OCI-LY7 (cell line): ENCODE data around the gene COL4A1. TPM values are rescaled to one million over a fixed set of nuclear protein-coding genes. Genes with fewer than 3 reads are reported as not detected.
A peak's percentile ranks its signal among the peaks of the same experiment; 100 is the strongest.

ENCODE experiments used
- BruUV-seq: library from RNA; stranded (reverse); fragments of 400-500 nt; replicated peaks from 2 replicates; lab custom pipeline; 2021; lab: Mats Ljungman, UMichigan
- CTCF ChIA-PET: fragments of 300-600 bp; sonication (Branson Sonifier 250); formaldehyde crosslinking; loops from one replicate; lab custom pipeline; 2022; ENCODE audit warnings: antibody characterized with exemption; ENCODE audit not compliant: unreplicated experiment; lab: Charles Lee
- POLR2A ChIA-PET: fragments of 300-600 bp; sonication (Branson Sonifier 250); formaldehyde crosslinking; loops from one replicate; lab custom pipeline; 2022; ENCODE audit warnings: antibody characterized with exemption; lab: Charles Lee
- DNase-seq: peaks from one replicate; pipeline ENCODE4 v3.0.0-alpha.2; 2015; ENCODE audit warnings: low spot score
- H2AFZ ChIP-seq: fragments of 200-600 bp; sonication (generic), shearing (Covaris generic); 2 replicates; pipeline ENCODE4 v1.6.1; 2014; ENCODE audit warnings: mild to moderate bottlenecking, antibody characterized with exemption, low read length, moderate library complexity
- H3K27ac ChIP-seq: fragments of 200-600 bp; sonication (generic); 2 replicates; pipeline ENCODE4 v1.5.1; 2014; ENCODE audit warnings: mixed run types, low read depth, mild to moderate bottlenecking, moderate library complexity, low read length, inconsistent platforms; ENCODE audit not compliant: poor library complexity, severe bottlenecking
- H3K36me3 ChIP-seq: fragments of 200-600 bp; sonication (generic); 2 replicates; pipeline ENCODE4 v1.6.1; 2014; ENCODE audit warnings: mild to moderate bottlenecking, antibody characterized with exemption, low read length, moderate library complexity, mixed read lengths; ENCODE audit not compliant: insufficient read depth
- H3K4me1 ChIP-seq: fragments of 200-600 bp; sonication (generic); 2 replicates; pipeline ENCODE4 v1.5.1; 2014; ENCODE audit warnings: mild to moderate bottlenecking, low read length; ENCODE audit not compliant: insufficient read depth, poor library complexity, severe bottlenecking
- H3K4me2 ChIP-seq: fragments of 200-600 bp; sonication (generic); 2 replicates; pipeline ENCODE4 v1.6.1; 2014; ENCODE audit warnings: mild to moderate bottlenecking, low read length
- H3K4me3 ChIP-seq: fragments of 200-600 bp; sonication (generic); 2 replicates; pipeline ENCODE4 v1.5.1; 2014; ENCODE audit warnings: mild to moderate bottlenecking, low read depth, low read length; ENCODE audit not compliant: poor library complexity, severe bottlenecking
- H3K79me2 ChIP-seq: fragments of 200-600 bp; sonication (generic); 2 replicates; pipeline ENCODE4 v1.6.1; 2016; ENCODE audit warnings: low read depth, mild to moderate bottlenecking, low read length, moderate library complexity, mixed read lengths; ENCODE audit not compliant: insufficient read depth
- H3K9me2 ChIP-seq: fragments of 200-600 bp; sonication (generic); 2 replicates; pipeline ENCODE4 v1.6.1; 2016; ENCODE audit warnings: mild to moderate bottlenecking, low read length, mixed read lengths; ENCODE audit not compliant: insufficient read depth
- H3K9me3 ChIP-seq: fragments of 200-600 bp; sonication (generic); 2 replicates; pipeline ENCODE4 v1.6.1; 2014; ENCODE audit warnings: mild to moderate bottlenecking, mixed run types, low read length, mixed read lengths
- H4K20me1 ChIP-seq: fragments of 200-600 bp; sonication (generic); 2 replicates; pipeline ENCODE4 v1.6.1; 2014; ENCODE audit warnings: mild to moderate bottlenecking, antibody characterized with exemption, low read length, moderate library complexity, mixed read lengths; ENCODE audit not compliant: insufficient read depth
- EZH2phosphoT487 ChIP-seq: fragments of 200-600 bp; sonication (generic); IDR thresholded peaks from 2 replicates; pipeline ENCODE4 v1.6.1; 2018; ENCODE audit warnings: low read depth, borderline replicate concordance, mild to moderate bottlenecking, mixed run types, antibody characterized with exemption, low read length, moderate library complexity, mixed read lengths
- intact Hi-C: fragments of 100-400 bp; cut with micrococcal nuclease; formaldehyde crosslinking; loops from one replicate; pipeline ENCODE4 v1.10.0; 2022; ENCODE audit not compliant: unreplicated experiment
- total RNA-seq, 2 experiments: library from RNA; depleted of rRNA in 1 of 2; stranded (reverse); fragments of >200 nt in 1 of 2; shearing (Covaris generic) in 1 of 2; gene quantifications; 2 replicates each; pipeline ENCODE4 v1.2.3, GENCODE V29; 2014 to 2022
- TF ChIP-seq, protein P1 (sequence below): fragments of 200-600 bp; sonication (generic); conservative IDR thresholded peaks from 2 replicates; pipeline ENCODE4 v1.5.1; 2014; ENCODE audit warnings: mild to moderate bottlenecking, antibody characterized with exemption, low read length, moderate library complexity, mixed read lengths

COL4A1 gene
- total RNA-seq, 2 experiments from 2014 or later, result 0.06 TPM; not detected in 1

DNA sequence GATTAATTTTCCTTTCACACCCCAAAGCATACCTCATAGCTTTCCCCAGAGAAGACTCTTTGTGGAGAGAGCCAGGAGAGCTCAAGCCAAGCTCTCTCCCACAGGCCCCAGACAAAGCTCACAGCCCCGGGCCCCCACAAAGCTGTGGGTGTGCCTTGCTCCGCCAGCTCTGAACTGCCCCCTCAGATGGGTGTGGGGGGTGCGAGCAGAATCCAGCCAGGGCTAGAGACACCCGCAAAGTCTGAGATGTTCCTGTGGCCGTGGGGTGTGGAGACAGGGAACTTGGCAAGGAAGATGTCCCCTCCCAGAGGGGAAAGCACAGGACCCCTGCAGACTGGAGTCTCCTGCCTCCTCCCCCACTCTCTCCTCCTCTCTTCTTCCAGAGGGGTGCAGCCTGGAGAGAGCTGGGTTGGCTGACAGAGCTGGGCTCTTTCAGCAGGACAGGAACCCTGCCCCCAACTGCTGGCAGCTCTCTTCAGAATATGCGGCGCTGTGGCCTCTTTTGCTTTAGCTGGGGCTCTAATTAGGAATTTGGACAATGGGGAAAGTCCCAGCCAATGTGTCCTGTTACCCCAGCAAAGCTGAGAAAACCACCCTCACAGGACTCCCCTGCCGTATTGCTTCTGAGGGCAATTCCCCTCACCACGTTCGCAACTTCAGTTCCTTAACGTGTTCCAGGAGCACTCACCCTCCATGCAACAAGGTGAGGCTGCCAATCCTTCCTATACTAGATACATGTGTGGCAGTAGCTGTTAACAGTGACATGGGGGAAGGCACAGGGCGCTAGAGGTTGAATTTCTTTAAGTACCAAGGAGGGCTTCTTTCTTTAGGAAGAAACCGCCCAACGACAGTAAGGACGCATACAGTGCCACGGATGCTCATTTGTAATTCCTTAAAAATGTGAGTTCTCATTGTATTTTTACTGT is 170.0 kb downstream of the COL4A1 start:
- ChIA-PET CTCF (no interaction called here), POLR2A (no interaction called here)
- no peak for TF ChIP-seq EZH2phosphoT487
- TF ChIP-seq, protein P1, sequence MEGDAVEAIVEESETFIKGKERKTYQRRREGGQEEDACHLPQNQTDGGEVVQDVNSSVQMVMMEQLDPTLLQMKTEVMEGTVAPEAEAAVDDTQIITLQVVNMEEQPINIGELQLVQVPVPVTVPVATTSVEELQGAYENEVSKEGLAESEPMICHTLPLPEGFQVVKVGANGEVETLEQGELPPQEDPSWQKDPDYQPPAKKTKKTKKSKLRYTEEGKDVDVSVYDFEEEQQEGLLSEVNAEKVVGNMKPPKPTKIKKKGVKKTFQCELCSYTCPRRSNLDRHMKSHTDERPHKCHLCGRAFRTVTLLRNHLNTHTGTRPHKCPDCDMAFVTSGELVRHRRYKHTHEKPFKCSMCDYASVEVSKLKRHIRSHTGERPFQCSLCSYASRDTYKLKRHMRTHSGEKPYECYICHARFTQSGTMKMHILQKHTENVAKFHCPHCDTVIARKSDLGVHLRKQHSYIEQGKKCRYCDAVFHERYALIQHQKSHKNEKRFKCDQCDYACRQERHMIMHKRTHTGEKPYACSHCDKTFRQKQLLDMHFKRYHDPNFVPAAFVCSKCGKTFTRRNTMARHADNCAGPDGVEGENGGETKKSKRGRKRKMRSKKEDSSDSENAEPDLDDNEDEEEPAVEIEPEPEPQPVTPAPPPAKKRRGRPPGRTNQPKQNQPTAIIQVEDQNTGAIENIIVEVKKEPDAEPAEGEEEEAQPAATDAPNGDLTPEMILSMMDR, result no peak
- intact Hi-C loops, result no loop called here
- H3K79me2 ChIP-seq, result no peaks in the 10 kb centered on the region
- no peak overlapping the region for H3K27ac ChIP-seq
- H3K4me1 ChIP-seq, result peaks cover 6% of the 10 kb centered on the region
- H2AFZ ChIP-seq, result no peak overlapping the region
- H3K9me2 ChIP-seq, result no peaks in the 10 kb centered on the region
- H3K36me3 ChIP-seq, result no peaks in the 10 kb centered on the region
- H3K9me3 ChIP-seq, result no peaks in the 10 kb centered on the region
- H3K4me2 ChIP-seq, result peak overlapping the region; percentile 44; the same call in 1 of the 2 replicates
- no peak overlapping the region for H3K4me3 ChIP-seq
- H4K20me1 ChIP-seq, result no peaks in the 10 kb centered on the region
- BruUV-seq, result no TSS peak
- DNase-seq, result no peak

DNA sequence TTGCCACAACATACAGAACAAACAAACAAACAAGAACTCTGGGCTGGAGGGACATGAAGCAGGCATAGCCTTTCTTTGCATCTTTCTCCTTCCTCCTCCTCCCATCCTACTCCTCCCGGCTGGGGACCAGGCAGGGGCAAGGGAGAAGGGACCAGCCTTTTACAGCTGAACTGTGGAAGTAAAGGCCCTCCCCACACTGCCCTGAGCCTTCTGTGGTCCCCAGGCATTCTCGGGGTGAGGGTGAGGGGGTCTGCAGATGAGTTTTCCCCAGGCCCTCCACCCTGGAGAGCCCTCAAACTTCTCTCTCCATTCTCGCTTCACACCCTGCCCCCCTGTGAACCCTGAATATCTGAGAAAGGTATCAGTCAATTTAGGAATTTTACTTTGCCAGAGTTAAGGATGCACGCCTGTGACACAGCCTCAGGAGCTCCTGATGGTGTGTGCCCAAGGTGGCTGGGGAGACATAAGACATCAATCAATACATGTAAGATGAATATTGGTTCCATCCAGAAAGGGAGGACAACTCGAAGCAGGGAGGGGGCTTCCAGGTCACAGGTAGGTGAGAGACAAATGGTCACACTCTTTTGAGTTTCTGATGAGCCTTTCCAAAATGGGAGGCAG is 170.9 kb downstream of the COL4A1 start:
- intact Hi-C loops, result no loop called here
- Histone ChIP-seq H3K79me2 (no peaks in the 10 kb centered on the region), H3K4me3 (no peak overlapping the region), H2AFZ (no peak overlapping the region), H4K20me1 (no peaks in the 10 kb centered on the region), H3K4me1 (peaks cover 6% of the 10 kb centered on the region), H3K9me2 (no peaks in the 10 kb centered on the region), H3K9me3 (no peaks in the 10 kb centered on the region), H3K36me3 (no peaks in the 10 kb centered on the region), H3K4me2 (no peak overlapping the region), H3K27ac (no peak overlapping the region)
- TF ChIP-seq, protein P1, result no peak
- no peak for TF ChIP-seq EZH2phosphoT487
- POLR2A ChIA-PET, result no interaction called here
- CTCF ChIA-PET, result no interaction called here
- no TSS peak for BruUV-seq
- no peak for DNase-seq
